ACHN (cell line): ENCODE data around the gene TCF12.

Experiments
- DNase-seq: peaks from one replicate; pipeline ENCODE4 v3.0.0-alpha.2; 2015
- in situ Hi-C: cut with HindIII; loops from 2 replicates; pipeline ENCODE4 v1.10.0; 2017; ENCODE audit warnings: low sequenced_read_pairs, low pct_ligation_motif_present, low pct_unique_long_range_greater_than_20kb

Gene TCF12

DNA sequence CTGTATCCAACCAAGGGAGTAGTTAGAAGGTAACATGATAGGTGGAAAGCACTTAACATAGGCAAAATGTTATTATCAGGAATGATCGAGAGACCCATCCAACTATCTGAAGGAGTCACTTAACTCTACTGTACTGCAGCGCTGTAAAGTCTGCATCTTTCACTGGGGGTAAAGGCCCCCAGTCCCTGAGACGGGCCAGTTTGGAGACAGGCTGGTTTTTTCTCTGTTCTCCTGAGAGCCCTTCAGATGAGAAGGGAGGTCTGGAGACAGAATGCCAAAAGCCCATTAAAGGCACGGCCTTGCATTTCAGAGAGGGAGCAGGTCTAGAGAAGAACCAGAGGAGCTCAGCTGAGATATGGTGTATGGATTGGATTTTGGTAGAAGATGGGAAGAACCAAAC lies 386.6 kb downstream of the TCF12 start:
- in situ Hi-C loops, result no loop called here
- no peak for DNase-seq

DNA sequence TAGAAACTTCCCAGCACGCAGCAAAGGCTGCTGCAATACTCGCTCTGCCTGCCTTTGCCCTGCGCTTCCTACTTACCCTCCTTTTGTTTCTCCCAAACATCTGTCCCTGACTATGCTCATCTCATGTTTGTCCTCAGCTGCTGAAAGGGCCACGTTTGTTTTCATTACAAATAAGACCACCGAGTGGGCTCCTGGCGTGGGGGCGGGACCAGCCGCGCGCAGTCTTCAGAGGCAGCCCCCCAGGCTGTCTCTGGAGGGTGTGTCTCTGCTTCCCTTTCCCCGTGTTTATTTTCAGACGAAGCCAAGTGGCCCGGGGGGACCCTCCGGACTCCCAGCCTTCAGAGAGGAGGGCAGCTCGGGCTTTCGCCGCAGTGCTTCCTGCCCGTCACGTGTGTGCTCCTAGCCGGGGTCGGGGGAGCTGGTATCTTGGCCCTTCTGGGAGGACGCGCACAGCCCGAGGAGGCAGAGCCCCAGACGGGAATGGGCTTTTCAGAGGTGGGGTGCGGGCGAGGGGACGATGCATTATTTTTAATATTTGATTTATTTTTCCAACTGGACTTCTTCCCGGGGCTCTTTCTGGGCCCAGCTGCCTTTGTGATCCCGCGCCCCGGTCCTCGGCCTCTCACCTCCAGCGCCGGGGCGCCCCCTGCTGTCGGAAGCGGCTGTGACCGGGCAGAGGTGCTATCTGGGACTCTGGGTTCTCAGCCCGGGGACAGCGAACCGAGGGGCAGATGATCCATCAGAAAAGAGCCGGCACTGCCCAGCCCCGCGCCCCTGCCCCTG lies 387.9 kb downstream of the TCF12 start:
- DNase-seq, result peak; percentile 76
- in situ Hi-C loops, result no loop called here

DNA sequence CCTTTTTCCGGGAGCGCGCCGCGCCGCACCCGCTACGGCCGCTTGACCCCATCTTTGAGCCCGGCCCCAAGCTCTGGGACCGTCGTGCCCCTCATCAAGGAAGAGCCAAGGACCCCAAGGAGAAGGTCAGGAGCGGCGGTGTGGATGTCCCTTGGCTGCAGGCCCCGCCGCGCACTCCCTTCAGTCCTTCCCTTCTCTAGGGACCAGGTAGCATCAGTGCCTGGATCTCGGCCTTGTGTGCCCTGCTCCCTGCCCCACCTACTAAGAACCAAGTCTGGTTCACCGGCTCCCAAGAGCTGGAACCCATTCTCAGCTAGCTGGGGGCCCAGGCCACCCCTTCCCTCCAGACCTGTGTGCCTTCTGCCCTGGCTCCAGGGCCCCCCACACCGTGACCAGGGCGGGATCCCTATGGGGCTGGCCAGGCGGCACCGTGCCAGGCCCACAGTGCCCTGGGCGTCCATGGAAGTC lies 388.5 kb downstream of the TCF12 start:
- in situ Hi-C loops, result no loop called here
- no peak for DNase-seq

DNA sequence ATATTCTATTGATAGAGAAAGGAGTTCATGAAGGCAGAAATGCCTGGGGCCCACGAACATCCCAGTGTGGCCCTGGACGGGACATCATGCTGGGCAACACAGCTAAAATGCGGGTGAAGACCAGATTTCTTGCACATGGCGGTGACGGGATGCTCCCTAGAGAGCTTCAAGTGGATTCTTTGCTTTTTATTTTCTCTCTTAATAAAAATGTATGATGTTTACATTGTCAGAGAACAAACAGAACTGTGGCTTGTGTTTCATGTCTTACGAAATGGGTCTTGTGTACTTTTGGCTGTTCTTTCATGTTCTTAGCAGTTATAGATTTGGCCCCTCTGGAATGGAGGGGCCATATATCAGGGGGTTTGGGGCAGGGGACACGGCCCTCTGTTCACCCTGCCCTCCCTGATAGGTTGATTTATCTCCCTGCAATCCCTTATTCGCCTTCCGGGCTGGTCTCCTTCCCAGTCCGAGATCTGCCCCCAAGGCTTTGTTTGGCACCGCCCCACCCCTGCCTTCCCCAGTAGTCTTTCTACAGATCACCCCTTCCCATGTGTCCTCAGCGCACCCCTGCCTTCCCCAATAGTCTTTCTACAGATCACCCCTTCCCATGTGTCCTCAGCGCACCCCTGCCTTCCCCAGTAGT lies 389.2 kb downstream of the TCF12 start:
- no peak for DNase-seq
- in situ Hi-C loops, result no loop called here

DNA sequence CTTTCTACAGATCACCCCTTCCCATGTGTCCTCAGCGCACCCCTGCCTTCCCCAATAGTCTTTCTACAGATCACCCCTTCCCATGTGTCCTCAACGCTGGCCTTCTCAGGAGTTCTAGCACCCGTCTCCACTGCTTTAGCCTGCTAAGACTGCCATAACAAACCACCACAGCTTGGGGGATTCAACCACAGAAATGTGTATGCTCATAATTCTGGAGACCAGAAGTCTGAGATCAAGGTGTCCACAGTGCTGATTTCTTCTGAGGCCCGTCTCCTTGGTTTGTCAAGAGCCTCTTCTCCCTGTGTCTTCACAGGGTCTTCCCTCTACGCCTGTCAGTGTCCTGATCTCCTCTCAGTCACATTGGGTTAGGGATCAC lies 389.7 kb downstream of the TCF12 start:
- no peak for DNase-seq
- in situ Hi-C loops, result no loop called here

DNA sequence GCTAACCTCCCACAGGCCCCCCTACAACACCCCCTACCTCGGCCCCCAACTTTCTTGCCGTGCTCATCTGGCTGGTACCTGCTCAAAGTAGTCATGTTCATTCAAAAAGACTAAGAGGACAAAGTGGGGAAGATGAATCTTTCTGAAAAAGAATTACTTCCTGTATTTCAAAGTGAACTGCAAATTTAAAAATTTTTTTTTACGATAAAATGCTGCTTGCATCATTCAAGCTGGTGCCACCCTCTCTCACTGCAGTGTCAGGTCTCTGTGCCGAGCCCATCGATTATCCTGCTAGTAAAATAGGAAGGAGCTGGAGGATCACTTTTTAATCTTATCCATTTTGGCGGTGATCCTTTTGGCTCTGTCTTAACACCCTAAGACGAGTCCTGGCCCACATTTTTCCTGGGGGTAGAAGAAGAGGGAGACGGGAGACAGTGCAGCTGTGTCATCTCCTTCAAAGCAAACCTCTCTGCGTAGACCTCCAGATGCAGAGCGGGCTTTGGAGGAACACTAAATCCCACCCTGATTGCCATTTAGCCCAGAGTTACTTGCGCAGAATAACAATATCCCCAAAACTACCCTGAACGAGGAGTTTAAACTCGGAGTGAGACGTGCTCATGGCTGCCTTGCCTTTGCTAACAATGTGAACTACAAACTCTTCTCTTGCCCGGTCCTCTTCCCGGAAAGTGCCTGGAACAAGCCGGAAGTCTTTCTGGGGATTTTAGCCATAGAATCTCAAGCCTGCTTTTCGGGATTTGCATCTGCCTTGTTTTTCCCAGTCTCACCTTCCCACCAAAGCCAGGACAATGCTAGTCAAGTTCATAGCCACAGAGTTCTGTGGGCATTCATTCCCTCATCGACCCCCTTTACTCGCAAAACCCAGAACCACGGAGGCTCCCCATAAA lies 391.7 kb downstream of the TCF12 start:
- no peak for DNase-seq
- in situ Hi-C loops, result no loop called here

DNA sequence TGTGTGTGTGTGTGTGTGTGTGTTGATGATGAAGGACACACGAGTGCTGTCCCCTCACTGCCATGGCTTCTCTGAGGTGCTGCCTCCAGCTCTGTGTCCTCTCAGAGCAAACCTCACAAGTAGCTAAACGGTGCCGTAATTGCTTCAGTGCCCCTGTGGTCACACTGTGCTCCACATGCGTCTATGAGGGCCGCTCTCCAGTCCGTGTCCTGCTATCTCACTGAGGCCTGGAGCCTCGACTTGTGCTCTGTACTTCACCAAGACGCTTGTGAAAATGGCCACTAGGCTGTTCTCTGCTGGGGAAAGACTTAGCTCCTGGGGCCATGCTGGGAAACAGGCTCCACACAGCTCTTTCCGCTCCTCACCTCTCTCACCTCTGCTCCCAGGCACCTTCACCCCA lies 392.4 kb downstream of the TCF12 start:
- DNase-seq, result no peak
- in situ Hi-C loops, result no loop called here

DNA sequence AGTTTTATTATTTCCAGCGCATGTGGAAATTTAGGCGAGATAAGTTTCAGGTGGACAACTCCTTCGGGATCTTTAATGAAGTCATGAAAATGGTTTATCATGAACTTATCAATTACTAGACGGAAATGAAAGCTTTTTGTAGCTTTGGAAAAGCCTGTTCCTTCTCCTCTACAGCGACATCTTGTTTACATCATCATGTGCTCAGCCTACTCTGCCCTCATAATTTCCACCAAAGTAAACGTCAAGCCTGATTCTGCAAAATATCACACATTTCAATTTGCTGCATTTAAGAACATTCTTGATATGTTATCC lies 393.5 kb downstream of the TCF12 start:
- in situ Hi-C loops, result no loop called here
- DNase-seq, result no peak

DNA sequence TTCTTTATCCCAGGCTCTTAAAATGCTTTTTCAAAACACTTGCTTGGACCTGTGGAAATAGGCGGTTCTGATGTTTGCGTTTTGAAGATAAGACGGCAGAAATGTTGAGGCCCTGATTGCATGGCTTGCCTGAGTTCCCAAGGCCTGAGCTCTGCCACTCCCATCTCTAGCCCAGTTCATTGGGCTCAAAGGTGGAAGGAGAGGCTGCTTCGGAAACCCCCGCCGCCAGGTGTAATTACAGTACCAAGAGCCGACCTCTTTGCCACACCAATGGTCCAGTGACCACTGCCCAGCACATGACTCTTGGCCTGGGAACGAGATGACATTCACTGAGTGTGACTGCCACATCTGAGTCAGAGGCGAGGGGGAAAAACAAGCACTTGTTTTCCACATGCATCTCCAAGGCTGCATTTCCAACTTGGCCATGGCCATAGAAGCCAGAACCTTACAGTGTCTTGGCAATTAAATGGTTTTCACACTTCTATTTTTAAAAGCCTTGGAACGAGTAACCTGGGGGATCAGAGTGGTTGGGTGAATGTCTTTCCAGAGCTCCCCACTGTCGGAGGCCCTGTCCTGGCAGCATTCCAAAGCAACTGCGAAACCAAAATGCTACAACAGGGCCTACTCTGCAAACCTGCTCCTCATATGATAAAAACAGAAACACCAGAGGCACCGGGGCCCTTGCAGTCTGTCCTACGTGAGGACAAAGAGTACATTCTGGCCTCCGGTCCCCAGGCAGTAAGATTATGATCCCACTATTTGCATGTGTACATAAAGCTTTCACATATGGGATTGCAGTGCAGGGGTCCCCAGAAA lies 394.1 kb downstream of the TCF12 start:
- in situ Hi-C loops, result no loop called here

DNA sequence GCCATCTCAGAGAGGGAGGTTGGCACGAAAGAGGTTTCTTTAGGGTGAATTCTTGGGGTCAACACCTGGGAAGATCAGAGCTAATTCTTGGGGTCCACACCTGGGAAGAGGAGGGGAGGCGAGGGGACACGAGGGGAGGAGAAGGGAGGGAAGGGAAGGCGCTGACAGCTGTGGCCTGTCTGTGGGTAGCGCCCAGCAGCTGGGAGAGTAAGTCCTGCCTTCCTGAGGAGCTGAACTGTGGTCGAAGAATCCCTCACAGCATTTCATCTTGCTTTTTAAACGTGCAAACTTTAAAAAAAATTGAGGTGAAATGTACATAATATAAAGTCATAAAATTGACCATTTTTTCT lies 394.7 kb downstream of the TCF12 start:
- in situ Hi-C loops, result no loop called here
- no peak for DNase-seq

More for the DNA sequence above, 394.1 kb downstream of the TCF12 start:
- no peak for DNase-seq

DNA sequence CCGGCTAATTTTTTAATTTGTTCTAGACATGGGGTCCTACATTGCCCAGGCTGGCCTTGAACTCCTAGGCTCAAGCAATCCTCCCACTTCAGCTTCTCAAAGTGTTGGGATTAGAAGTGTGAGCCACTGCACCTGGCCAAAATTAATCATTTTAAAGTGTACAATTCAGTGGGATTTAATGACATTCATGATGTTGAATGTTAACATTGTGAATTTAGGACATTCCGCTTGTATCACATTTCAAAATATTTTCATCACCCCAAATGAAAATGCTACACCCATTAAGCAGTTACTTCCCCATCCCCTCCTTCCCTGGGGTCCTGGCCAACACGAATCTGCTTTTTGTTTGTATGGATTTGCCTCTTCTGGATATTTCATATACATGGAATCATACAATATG lies 395.8 kb downstream of the TCF12 start:
- DNase-seq, result no peak
- in situ Hi-C loops, result no loop called here

DNA sequence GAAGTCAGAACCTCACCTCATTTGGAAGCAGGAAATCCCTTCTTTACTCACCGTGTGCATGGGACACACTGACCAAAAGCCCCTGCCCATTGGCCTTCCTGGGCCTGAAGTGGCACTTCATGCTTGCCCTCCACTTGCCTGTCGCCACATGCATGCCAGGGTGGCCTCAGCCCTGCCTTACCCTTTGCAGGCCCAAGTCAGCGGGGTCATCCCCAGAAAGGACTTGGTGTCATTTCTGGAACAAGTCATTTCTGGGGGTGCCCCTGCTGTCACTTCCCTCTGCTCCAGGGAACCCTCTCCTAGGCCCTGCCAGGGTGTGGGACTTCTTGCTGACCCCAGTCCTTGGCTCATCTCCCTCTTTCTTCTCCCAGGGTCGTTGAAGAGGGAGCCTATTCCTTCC lies 398.0 kb downstream of the TCF12 start:
- in situ Hi-C loops, result no loop called here
- DNase-seq, result no peak

DNA sequence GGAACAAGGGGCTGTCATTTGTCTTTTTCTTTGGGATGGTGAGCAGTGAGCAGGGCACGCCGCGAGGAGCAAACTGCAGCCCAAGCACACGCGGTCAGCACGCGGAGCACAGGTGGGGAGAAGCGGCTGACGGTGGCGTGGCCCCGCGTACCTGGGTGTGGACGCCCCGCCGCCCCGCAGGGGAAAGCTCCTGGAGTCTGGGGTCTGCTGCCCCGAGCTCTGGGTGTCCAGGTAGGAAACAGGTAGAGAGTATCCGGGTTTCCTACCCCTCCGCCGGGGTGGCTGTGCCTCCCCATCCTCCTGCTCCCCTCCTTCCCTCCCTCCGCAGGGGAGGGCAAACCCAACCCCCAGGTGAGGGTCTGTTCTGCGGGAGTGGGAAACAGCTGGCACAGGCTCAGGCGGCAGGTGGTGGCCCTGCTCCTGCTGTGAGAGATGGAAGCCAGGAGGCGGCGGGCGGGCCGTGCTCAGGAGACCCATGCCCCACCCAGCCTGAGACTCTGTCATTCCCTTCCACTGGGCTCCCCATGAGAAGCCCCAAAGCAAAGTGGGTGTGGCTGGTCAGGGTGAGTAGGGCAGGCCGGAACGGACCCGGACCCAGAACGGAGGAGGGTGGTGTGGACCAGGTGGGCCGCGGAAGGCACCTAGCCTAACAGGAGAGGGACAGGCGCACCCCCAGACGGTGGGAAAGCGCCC lies 400.9 kb downstream of the TCF12 start:
- no peak for DNase-seq
- in situ Hi-C loops, result no loop called here

DNA sequence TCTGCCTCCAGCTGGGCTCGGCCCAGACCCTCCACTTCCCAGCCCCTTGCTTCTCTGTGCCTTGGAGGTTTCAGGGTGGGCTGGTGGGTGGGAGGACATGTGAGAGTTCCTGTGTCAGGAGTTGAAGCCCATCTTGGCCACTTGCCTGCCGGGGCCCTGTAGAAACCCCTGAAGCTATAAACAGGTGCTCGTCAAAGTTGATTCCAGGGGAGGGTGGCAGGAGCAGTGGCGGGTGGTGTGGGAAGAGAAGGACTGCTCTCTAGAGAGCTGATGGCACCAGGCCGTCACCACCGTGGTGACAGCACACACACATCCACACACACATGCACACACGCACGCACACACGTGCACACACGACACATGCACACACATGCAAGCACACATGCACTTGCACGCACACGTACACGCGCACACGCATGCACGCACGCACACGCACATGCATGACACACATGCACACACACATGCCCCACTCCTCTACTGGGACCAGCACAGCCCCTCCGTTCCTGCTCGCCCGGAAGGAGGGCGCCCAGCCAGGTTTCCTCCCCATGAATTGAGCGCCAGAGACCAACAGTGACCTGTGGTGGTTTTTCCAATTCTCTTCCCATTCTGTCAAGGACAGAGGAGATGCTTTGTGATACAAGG lies 401.6 kb downstream of the TCF12 start:
- in situ Hi-C loops, result no loop called here
- DNase-seq, result no peak

DNA sequence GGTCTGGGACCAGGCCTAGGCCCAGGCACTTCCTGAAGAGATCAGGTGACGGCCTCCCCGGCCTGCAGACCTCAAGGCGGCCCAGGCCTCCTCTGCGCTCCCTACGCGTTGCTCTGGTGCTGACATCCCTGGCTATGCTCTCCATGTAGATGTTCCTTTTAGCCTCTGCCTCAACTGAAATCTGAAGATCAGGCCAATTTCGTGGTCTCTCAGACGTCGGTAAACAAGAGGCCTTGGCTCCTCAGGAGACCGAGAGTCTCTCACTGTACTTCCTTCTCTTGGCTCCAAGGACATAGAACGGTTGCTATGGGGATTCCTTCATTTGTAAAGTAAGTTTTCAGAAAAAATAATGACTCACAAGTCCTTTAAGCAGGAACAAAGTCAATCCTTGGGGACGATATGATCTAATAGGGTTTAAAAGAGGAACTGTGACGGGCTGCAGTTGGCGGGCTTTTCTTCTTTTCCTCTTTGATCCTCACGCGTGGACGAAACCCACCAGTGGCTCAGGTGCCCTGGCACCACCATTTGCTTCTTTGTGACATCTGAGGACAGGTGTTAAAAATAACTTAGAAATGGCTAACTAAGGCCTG lies 402.3 kb downstream of the TCF12 start:
- in situ Hi-C loops, result no loop called here
- no peak for DNase-seq

DNA sequence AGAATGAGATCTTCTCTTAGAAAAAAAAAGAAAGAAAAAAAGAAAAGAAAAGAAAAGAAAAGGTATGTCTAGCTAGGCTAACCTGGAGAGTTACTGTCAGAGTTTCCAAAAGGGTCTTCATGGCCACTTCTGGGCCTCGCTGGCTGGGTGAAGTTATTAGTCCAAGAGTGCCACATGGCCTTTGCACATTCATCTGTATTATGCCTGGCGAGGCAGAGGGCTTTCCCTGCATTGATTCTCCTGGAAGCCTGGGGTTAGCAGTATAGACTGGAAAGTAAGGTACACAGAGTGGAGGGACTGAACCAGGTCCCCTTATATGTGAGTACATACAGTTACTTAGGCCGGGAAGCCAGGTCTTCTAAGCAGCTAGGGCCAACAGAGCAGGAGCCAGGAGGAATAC lies 403.0 kb downstream of the TCF12 start:
- in situ Hi-C loops, result no loop called here
- DNase-seq, result no peak

DNA sequence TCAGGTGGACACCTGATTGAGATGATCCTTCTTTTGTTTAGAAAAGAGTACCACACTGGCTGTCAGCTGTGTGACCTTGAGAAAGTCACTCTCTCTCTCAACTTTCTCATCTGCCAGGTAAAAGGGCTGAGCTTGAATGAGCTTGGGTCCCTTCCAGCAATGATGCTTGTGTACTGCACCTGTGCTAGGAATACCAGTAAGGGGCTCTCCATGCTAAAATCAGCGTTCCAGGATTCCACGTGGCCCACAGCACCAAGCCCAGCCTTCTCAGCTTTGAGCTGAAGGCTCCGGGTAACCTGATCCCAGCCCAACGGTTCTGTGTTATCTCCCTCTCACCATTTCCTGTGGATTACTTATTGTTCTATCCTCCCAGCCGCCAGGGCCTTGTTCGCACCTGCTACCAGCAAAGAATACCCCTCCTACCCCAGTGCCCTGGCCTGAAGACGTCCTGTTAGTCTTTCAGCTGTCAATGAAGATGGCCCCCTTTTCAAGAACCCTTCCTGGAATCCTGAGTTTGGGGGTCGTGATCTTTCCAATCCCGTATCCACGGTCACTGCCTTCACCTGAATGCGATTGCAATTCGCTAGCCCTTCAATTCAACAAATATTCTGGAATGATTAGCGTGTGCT lies 403.6 kb downstream of the TCF12 start:
- in situ Hi-C loops, result no loop called here
- DNase-seq, result no peak
